ENCODE results near the gene TAF3. TPM values are rescaled to one million over a fixed set of nuclear protein-coding genes. Genes with fewer than 3 reads are reported as not detected.

TAF3 gene
- total RNA-seq, result 6.5 and 7.4 TPM in 2 replicates

GRCh38 chr10:7818295-7819120 is at the start of gene TAF3:
TAF3 (plus strand) TSS chr10:7818505; CDS start chr10:7818710, 205 bp downstream.

GRCh38 chr10:7787857-7788638 is 30.3 kb upstream of the TAF3 start, which contains the start of the genes ATP5F1C and KIN:
ATP5F1C (plus strand) TSS chr10:7788177; CDS start chr10:7788208, 31 bp downstream.
KIN (minus strand) TSS chr10:7787993; CDS start chr10:7787933, 60 bp downstream.

DNA sequence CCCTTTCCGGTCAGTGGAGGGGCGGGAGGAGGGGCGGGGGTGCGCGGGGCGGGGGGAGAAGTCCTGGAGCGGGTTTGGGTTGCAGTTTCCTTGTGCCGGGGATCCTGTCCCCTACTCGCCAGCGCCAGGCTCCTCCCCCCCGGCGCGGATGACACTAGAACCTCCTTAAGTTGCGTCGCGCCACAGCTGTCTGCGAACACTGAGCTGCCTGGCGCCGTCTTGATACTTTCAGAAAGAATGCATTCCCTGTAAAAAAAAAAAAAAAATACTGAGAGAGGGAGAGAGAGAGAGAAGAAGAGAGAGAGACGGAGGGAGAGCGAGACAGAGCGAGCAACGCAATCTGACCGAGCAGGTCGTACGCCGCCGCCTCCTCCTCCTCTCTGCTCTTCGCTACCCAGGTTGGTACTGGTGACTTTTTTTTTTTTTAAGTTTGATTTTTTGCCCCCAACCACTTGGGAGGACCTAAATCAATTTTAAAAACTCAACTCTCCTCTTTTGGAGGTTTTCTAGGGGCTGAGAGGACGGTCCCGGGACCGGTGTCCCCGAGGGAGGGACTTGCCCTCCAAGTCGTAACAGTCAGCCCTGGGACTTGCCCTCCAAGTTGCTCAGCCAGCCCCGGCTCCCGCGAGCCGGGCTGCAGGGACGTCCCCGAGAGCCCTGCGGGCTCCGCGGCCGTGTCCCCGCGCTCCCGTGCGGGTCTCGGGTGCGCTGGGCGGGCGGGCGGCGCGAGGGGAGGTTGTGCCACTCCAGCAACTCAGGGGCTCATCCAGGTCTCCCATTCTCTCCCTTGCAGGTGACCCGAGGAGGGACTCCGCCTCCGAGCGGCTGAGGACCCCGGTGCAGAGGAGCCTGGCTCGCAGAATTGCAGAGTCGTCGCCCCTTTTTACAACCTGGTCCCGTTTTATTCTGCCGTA is 236.4 kb downstream of the TAF3 start, which contains the start of gene GATA3:
TSS of gene GATA3 (plus strand) at position 195 of the 914 bp plus-strand sequence. CDS start 968 bp downstream, outside the sequence.

Other genes with a start within 250 kb of the TAF3 start
- gene ITIH5, start 151.5 kb upstream of the TAF3 start, total RNA-seq, result not detected in 2 replicates
- gene ITIH2, start 115.2 kb upstream of the TAF3 start, total RNA-seq, result not detected in 2 replicates
- 10.2 and 12.0 TPM in 2 replicates for gene KIN, start 30.5 kb upstream of the TAF3 start, total RNA-seq
- 375 and 384 TPM in 2 replicates for gene ATP5F1C, start 30.3 kb upstream of the TAF3 start, total RNA-seq
- 1.4 and 4.0 TPM in 2 replicates for gene GATA3, start 236.2 kb downstream of the TAF3 start, total RNA-seq